ENCODE measurements around the gene PTPA.
A peak's percentile ranks its signal among the peaks of the same experiment; 100 is the strongest.

DNA sequence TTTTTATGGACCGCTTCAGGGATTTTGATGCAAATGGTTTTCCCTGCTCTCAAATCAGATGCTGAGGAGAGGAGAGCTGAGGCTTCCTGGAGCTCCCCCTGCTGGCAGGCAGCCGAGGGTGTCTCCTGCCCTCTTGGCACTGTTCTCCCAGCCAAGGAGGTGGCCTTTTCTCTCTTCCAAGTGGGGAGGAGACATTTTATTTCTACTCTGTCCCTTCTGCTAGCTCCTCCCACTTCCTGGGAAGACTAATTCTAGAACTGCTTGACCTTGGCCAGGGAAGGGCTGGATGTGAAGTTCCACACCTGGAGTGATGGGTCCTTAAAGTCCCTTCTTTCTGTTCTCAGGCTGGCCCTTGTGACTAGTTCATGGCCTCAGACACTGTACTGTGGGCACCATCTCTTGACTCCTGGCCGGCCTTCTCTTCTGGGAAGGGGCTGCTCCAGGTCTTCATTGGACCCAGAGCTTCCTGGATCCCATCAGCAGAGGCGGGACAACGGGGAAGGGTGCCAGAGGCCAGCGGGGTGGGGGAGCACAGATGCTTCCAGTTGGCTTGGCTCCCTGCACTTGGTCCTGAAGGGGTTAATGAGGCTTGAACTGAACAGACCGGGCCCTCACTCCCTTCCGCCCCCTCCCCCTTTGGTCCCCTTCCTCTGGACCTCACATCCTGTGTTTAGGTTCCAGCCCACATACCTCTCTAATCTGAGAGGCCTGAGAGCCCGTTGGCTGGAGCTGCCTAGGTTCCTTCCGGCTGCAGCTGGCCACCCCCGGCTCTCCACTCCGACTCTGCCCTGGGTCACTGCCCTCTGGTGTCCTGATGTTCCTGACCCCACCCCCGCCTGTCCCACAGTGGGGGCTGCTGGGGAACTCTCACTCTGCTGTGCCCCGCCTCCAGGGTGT is 32.1 kb downstream of the PTPA start:
- TF ChIP-seq TAF1 (IDR thresholded peaks at IDR 0.05; ENCODE audit: borderline replicate concordance, insufficient read depth, low read length) (no peak), POLR2AphosphoS5 (IDR thresholded peaks at IDR 0.05; ENCODE audit: low read depth, low read length) (peak; percentile 53; the same call in 1 of the 2 replicates), SIN3A (IDR thresholded peaks at IDR 0.05; ENCODE audit: borderline replicate concordance, insufficient read depth, low read length) (0 out of 2 replicates have a peak, but pooled peaks have one; percentile 26), FOXP2 (optimal IDR thresholded peaks at IDR 0.05; ENCODE audit: borderline replicate concordance, extremely low read depth, extremely low read length, insufficient read depth) (no peak)
